K562 (cell line): Measurements from ENCODE around the gene MED15. TPM values are rescaled to one million over a fixed set of nuclear protein-coding genes. Genes with fewer than 3 reads are reported as not detected.

Experiments
- ATAC-seq: fragments of 200-7000 bp; cut with Tn5 transposase; 3 replicates; pipeline ENCODE4 v1.9.1; 2020; ENCODE audit warnings: moderate library complexity
- BruUV-seq: library from RNA; stranded (reverse); fragments of 400-500 nt; replicated peaks from 2 replicates; lab custom pipeline; 2021; lab: Mats Ljungman, UMichigan
- CTCF ChIA-PET: fragments of 300-600 bp; formaldehyde crosslinking; extraction: SDS; loops from one replicate; lab custom pipeline; 2021; ENCODE audit warnings: low intra/inter-chr PET ratio; lab: Yijun Ruan, JAX
- POLR2A ChIA-PET: fragments of 300-600, 350-650 bp; sonication (Branson Sonifier 250); formaldehyde crosslinking; extraction: SDS; loops from one replicate; lab custom pipeline; 2021; ENCODE audit warnings: antibody characterized with exemption, inconsistent platforms; lab: Yijun Ruan, JAX
- DNase-seq, 4 experiments: peaks; one replicate each; pipeline versions ENCODE4 v3.0.0 to v3.0.0-alpha.2; 2011 to 2018; ENCODE audit warnings: low spot score in 3 of 4, mixed read lengths in 3 of 4; ENCODE audit errors: extremely low read depth in 1 of 4
- FAIRE-seq: peaks from 2 replicates; lab custom pipeline; 2011; peaks lifted over from hg19 to GRCh38; lab: Jason Lieb, UNC
- H2AFZ ChIP-seq: 2 replicates; pipeline ENCODE4 v1.6.0; 2011; ENCODE audit warnings: low read depth, low read length, control low read depth, inconsistent platforms
- H3K27ac ChIP-seq: fragments of 200-600 bp; 3 replicates; pipeline ENCODE4 v1.8.0; 2011; ENCODE audit warnings: low read depth, mild to moderate bottlenecking, control low read depth, inconsistent platforms, low read length, moderate library complexity, mixed read lengths; ENCODE audit errors: extremely low read depth
- H3K27me3 ChIP-seq, 2 experiments: fragments of 300-600 bp in 1 of 2; 2 replicates in 1 of 2; 3 replicates in 1 of 2; pipeline versions ENCODE4 v1.6.0 to v1.8.0; 2011; ENCODE audit warnings: inconsistent platforms in 2 of 2, low read length in 2 of 2, mild to moderate bottlenecking in 1 of 2, mixed read lengths in 1 of 2, moderate library complexity in 1 of 2; ENCODE audit not compliant: control insufficient read depth in 2 of 2, insufficient read depth in 2 of 2
- H3K36me3 ChIP-seq: fragments of 300-600 bp; 3 replicates; pipeline ENCODE4 v1.8.0; 2011; ENCODE audit warnings: mild to moderate bottlenecking, low read length, inconsistent platforms; ENCODE audit not compliant: control insufficient read depth, insufficient read depth
- H3K4me1 ChIP-seq, 2 experiments: fragments of 200-600 bp in 1 of 2; replicated peaks in 1 of 2; 2 replicates in 1 of 2; 3 replicates in 1 of 2; pipeline versions ENCODE4 v1.5.1 to v1.8.0; 2011; ENCODE audit warnings: inconsistent platforms in 2 of 2, low read length in 2 of 2, mild to moderate bottlenecking in 1 of 2, mixed read lengths in 1 of 2, moderate library complexity in 1 of 2; ENCODE audit not compliant: control insufficient read depth in 2 of 2, insufficient read depth in 2 of 2
- H3K4me2 ChIP-seq: 2 replicates; pipeline ENCODE4 v1.6.1; 2011; ENCODE audit warnings: low read length, control low read depth, inconsistent platforms, mixed read lengths; ENCODE audit not compliant: insufficient read depth
- H3K4me3 ChIP-seq: fragments of 200-600 bp; sonication (generic), shearing (Covaris generic); 2 replicates; pipeline ENCODE4 v1.5.1; 2016; ENCODE audit warnings: control low read depth, inconsistent platforms
- H3K79me2 ChIP-seq: fragments of 200-600 bp; 3 replicates; pipeline ENCODE4 v1.8.0; 2011; ENCODE audit warnings: low read length, inconsistent platforms; ENCODE audit not compliant: control insufficient read depth, insufficient read depth
- H3K9ac ChIP-seq, 2 experiments: 2 replicates each; pipeline versions ENCODE4 v1.6.0 to v1.6.1; 2011; ENCODE audit warnings: low read depth in 2 of 2, low read length in 2 of 2, control low read depth in 1 of 2, inconsistent platforms in 1 of 2, mild to moderate bottlenecking in 1 of 2, mixed read lengths in 1 of 2; ENCODE audit not compliant: insufficient read depth in 1 of 2
- H3K9me1 ChIP-seq: one replicate; pipeline ENCODE4 v1.6.0; 2011; ENCODE audit warnings: inconsistent platforms, mild to moderate bottlenecking, low read length, moderate library complexity; ENCODE audit not compliant: control insufficient read depth, insufficient read depth
- H3K9me3 ChIP-seq: replicated peaks from 2 replicates; pipeline ENCODE4 v1.5.1; 2011; ENCODE audit warnings: low read depth, low read length, inconsistent platforms; ENCODE audit not compliant: control insufficient read depth, insufficient read depth
- H4K20me1 ChIP-seq: replicated peaks from 2 replicates; pipeline ENCODE4 v1.6.1; 2011; ENCODE audit warnings: low read length, inconsistent platforms, mixed read lengths; ENCODE audit not compliant: control insufficient read depth, insufficient read depth
- ARID2 ChIP-seq: fragments of 450-650 bp; IDR thresholded peaks from 2 replicates; pipeline ENCODE4 v1.6.1; 2017; ENCODE audit warnings: antibody characterized with exemption, mild to moderate bottlenecking
- CLOCK ChIP-seq: fragments of 250-450 bp; sonication (Bioruptor Pico); IDR thresholded peaks from 2 replicates; pipeline ENCODE4 v1.4.0; 2020; ENCODE audit warnings: mild to moderate bottlenecking, moderate library complexity, borderline replicate concordance
- CTBP1 ChIP-seq: fragments of 450-650 bp; IDR thresholded peaks from 2 replicates; pipeline ENCODE4 v1.6.1; 2016; ENCODE audit warnings: borderline replicate concordance
- DACH1 ChIP-seq: fragments of 450-650 bp; IDR thresholded peaks from 2 replicates; pipeline ENCODE4 v1.6.1; 2018; ENCODE audit not compliant: partially characterized antibody
- HDAC6 ChIP-seq: IDR thresholded peaks from 2 replicates; pipeline ENCODE4 v1.6.1; 2012; ENCODE audit warnings: low read depth, mild to moderate bottlenecking, control low read depth, inconsistent platforms, low read length, moderate library complexity
- HMG20B ChIP-seq: fragments of 250-450 bp; sonication (Bioruptor Pico); IDR thresholded peaks from 2 replicates; pipeline ENCODE4 v1.5.0; 2021; ENCODE audit warnings: mild to moderate bottlenecking
- NFE2 ChIP-seq: IDR thresholded peaks from 2 replicates; pipeline ENCODE4 v1.6.1; 2014; ENCODE audit warnings: antibody characterized with exemption, low read depth
- PTTG1 ChIP-seq: fragments of 450-650 bp; IDR thresholded peaks from 2 replicates; pipeline ENCODE4 v1.6.1; 2016; ENCODE audit warnings: low read depth, mild to moderate bottlenecking, missing genetic modification characterization, missing compliant biosample characterization
- SNAPC5 ChIP-seq: fragments of 250-450 bp; sonication (Bioruptor Pico); IDR thresholded peaks from 2 replicates; pipeline ENCODE4 v1.8.0; 2021; ENCODE audit warnings: moderate library complexity, mild to moderate bottlenecking, inconsistent platforms
- SPI1 ChIP-seq: IDR thresholded peaks from 2 replicates; pipeline ENCODE4 v1.6.1; 2011; ENCODE audit warnings: low read depth, low read length, control low read depth, borderline replicate concordance
- SRSF9 ChIP-seq: fragments of 200-400 bp; formaldehyde crosslinking; IDR thresholded peaks from 2 replicates; pipeline ENCODE4 v1.6.1; 2017; ENCODE audit warnings: low read depth, low read length, borderline replicate concordance
- TCF3 ChIP-seq: sonication (generic); formaldehyde crosslinking; IDR thresholded peaks from 2 replicates; pipeline ENCODE4 v1.4.0; 2020; ENCODE audit warnings: mild to moderate bottlenecking, missing genetic modification reagents
- ZNF232 ChIP-seq: sonication (generic); formaldehyde crosslinking; IDR thresholded peaks from 2 replicates; pipeline ENCODE4 v1.8.0; 2022; ENCODE audit warnings: mild to moderate bottlenecking, missing genetic modification reagents
- ZNF445 ChIP-seq: fragments of 250-450 bp; sonication (Bioruptor Pico); IDR thresholded peaks from 2 replicates; pipeline ENCODE4 v1.4.0; 2020; ENCODE audit warnings: low read depth, mild to moderate bottlenecking, moderate library complexity
- ZNF778 ChIP-seq: fragments of 450-650 bp; formaldehyde crosslinking; IDR thresholded peaks from 2 replicates; pipeline ENCODE4 v1.4.0; 2020; ENCODE audit warnings: mild to moderate bottlenecking, moderate library complexity
- ZSCAN29 ChIP-seq: fragments of 450-650 bp; IDR thresholded peaks from 2 replicates; pipeline ENCODE4 v1.6.1; 2017
- WGBS: fragments of 100-300 bp; shearing (Covaris generic); methylation state at CpG from one replicate; pipeline ENCODE4 v1.1.6; 2016; ENCODE audit warnings: low coverage, mixed read lengths; ENCODE audit not compliant: insufficient coverage; ENCODE audit errors: missing lambda C conversion rate; 5-methylcytosine and 5-hydroxymethylcytosine counted together
- in situ Hi-C: fragments of 300-500 bp; cut with MboI; formaldehyde crosslinking; loops from 4 replicates; pipeline ENCODE4 v1.15.0; 2018; ENCODE audit warnings: inconsistent platforms, mixed read lengths
- intact Hi-C: fragments of 100-400 bp; cut with micrococcal nuclease; formaldehyde crosslinking; loops from 2 replicates; pipeline ENCODE4 v1.14.2; 2022
- polyA plus RNA-seq, 8 experiments: library from polyadenylated mRNA; depleted of rRNA in 4 of 8; stranded (reverse) in 5 of 8; unstranded in 3 of 8; fragments of >200 nt; fragmentation: Nextera tagmentation in 2 of 8; fragmentation: Illumina TruSeq in 1 of 8; extraction: Ambion mirVana in 2 of 8; extraction: Trizol in 1 of 8; gene quantifications; 2 replicates each; pipeline versions ENCODE4 v1.2.1 to v1.2.3, GENCODE V29; 2011 to 2014; ENCODE audit warnings: inconsistent platforms in 1 of 8, missing spikeins in 1 of 8
- total RNA-seq, 7 experiments: library from RNA; depleted of rRNA in 6 of 7; stranded (reverse); fragments of >200 nt in 6 of 7; fragmentation: Illumina TruSeq in 2 of 7; extraction: Trizol in 2 of 7; gene quantifications; 2 replicates each; pipeline versions ENCODE4 v1.2.1 to v1.2.3, GENCODE V29; 2011 to 2021; ENCODE audit warnings: low replicate concordance in 1 of 7
- TF ChIP-seq, protein P1 (sequence below): sonication (generic); formaldehyde crosslinking; IDR thresholded peaks from 2 replicates; pipeline ENCODE4 v1.8.1; 2022; ENCODE audit warnings: missing genetic modification reagents
- TF ChIP-seq, protein P2 (sequence below): fragments of 450-650 bp; formaldehyde crosslinking; conservative IDR thresholded peaks from 2 replicates; pipeline ENCODE4 v1.4.0; 2022; ENCODE audit warnings: mild to moderate bottlenecking, missing genetic modification characterization

The MED15 gene
- total and polyA plus RNA-seq, 9 of the 15 experiments (the other 6 are each of a cell fraction or from before 2014, with no cell fraction given): 4.0 to 271 (median 60.1) TPM

GRCh38 chr22:20624161-20624616 lies 116.8 kb downstream of the MED15 start:
- ChIA-PET POLR2A (interaction anchor here (1.9 to 21.8 kb wide), 3 partner anchors 11 to 15 kb away, joined by 6 to 234 read pairs (median 9); no protein-coding TSS in a partner anchor), CTCF (interaction anchor here (0.6 kb wide), 1 partner anchor 408 kb away, joined by 3 read pairs; no protein-coding TSS in a partner anchor)
- Histone ChIP-seq H3K4me3 (no peak overlapping the region), H3K4me2 (no peak overlapping the region), H3K27ac (no peak overlapping the region), H3K4me1 (peaks cover 0 to 3% of the 10 kb centered on the region in 2 experiments; a peak in 1 of 5 replicates), H3K9me3 (no peaks in the 10 kb centered on the region), H3K79me2 (no peaks in the 10 kb centered on the region), H3K9me1 (no peaks in the 10 kb centered on the region), H4K20me1 (peaks cover 36% of the 10 kb centered on the region), H2AFZ (no peak overlapping the region), H3K27me3 (peaks cover 40 to 66% of the 10 kb centered on the region in 2 experiments), H3K9ac (no peak overlapping the region), H3K36me3 (no peaks in the 10 kb centered on the region)
- ATAC-seq (no peak), DNase-seq (no peak), FAIRE-seq (no peak)
- intact Hi-C loops (no loop called here), in situ Hi-C loops (loop anchor here (25.0 kb wide), 1 partner anchor 513 kb away; no protein-coding TSS in a partner anchor)
- no TSS peak for BruUV-seq
- WGBS: 8% methylated on average over 5 of the region's 5 CpGs
- TF ChIP-seq CTBP1 (peak; percentile 50; the same call in 1 of the 2 replicates), HMG20B (CRISPR knock-in tag) (no peak), HDAC6 (peak; percentile 54; the same call in 1 of the 2 replicates), ZNF778 (CRISPR knock-in tag) (no peak), ARID2 (no peak), TCF3 (no peak), SNAPC5 (CRISPR knock-in tag) (no peak), NFE2 (no peak), CLOCK (CRISPR knock-in tag) (no peak), SRSF9 (no peak), ZNF232 (CRISPR knock-in tag) (no peak), ZSCAN29 (no peak), ZNF445 (CRISPR knock-in tag) (no peak), DACH1 (no peak), PTTG1 (tag) (no peak), SPI1 (no peak)
- TF ChIP-seq, protein P1, sequence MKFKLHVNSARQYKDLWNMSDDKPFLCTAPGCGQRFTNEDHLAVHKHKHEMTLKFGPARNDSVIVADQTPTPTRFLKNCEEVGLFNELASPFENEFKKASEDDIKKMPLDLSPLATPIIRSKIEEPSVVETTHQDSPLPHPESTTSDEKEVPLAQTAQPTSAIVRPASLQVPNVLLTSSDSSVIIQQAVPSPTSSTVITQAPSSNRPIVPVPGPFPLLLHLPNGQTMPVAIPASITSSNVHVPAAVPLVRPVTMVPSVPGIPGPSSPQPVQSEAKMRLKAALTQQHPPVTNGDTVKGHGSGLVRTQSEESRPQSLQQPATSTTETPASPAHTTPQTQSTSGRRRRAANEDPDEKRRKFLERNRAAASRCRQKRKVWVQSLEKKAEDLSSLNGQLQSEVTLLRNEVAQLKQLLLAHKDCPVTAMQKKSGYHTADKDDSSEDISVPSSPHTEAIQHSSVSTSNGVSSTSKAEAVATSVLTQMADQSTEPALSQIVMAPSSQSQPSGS (CRISPR knock-in tag): no peak
- TF ChIP-seq, protein P2, sequence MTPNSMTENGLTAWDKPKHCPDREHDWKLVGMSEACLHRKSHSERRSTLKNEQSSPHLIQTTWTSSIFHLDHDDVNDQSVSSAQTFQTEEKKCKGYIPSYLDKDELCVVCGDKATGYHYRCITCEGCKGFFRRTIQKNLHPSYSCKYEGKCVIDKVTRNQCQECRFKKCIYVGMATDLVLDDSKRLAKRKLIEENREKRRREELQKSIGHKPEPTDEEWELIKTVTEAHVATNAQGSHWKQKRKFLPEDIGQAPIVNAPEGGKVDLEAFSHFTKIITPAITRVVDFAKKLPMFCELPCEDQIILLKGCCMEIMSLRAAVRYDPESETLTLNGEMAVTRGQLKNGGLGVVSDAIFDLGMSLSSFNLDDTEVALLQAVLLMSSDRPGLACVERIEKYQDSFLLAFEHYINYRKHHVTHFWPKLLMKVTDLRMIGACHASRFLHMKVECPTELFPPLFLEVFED (CRISPR knock-in tag): 0 out of 2 replicates have a peak, but pooled peaks have one; percentile 5
